ENCODE data around the gene BFAR.

BFAR gene, protein sequence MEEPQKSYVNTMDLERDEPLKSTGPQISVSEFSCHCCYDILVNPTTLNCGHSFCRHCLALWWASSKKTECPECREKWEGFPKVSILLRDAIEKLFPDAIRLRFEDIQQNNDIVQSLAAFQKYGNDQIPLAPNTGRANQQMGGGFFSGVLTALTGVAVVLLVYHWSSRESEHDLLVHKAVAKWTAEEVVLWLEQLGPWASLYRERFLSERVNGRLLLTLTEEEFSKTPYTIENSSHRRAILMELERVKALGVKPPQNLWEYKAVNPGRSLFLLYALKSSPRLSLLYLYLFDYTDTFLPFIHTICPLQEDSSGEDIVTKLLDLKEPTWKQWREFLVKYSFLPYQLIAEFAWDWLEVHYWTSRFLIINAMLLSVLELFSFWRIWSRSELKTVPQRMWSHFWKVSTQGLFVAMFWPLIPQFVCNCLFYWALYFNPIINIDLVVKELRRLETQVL

DNA sequence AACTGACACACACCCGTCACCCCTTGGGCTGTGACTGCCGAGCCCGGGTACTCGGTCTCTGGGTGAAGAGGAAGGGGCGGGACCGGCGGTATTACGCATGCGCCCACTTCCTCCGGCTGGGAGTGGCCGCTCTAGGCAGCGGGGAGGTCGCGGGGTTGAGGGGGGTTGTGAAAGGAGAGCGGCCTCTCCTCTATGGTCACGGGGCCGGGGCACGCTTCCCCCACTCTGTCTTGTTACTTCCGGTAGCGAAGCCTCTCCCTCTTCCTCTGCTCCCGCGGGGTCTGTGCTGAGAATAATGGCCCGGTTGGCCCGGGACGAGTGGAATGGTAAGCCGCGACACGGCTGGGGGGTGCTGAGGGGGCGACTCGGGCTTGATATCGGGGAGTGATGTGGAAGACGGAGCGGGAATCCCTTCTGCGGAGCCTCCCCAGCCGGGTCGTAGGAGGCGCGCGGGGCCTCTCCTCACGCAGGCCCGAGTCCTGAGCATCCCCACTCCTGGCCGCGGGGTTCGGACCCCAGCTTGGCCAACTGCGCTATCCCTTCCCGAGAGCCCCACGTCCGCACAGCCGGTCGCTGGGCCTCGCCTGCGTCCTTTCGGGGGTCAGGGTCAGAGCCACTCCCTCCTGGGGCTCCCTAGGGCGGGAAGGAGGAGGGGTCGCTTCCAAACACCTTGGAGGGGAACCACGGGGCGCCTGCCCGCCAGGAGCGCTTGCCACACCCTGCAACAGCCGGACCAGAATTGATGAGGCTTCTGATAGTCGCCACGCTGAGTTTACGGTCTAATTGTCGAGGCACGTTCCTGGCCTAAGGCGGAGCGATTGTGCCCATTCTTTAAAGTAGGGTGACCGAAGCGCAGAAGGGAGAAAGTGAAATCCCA is at the start of gene BFAR:
TSS of gene BFAR (plus strand) at position 259 of the 877 bp plus-strand sequence. CDS start 11,396 bp downstream, outside the sequence.
- H3K4me3 ChIP-seq (ENCODE audit: control insufficient read depth, low read depth, low read length), result peak within 1 kb of the TSS; percentile 93
- TF ChIP-seq, protein P1, sequence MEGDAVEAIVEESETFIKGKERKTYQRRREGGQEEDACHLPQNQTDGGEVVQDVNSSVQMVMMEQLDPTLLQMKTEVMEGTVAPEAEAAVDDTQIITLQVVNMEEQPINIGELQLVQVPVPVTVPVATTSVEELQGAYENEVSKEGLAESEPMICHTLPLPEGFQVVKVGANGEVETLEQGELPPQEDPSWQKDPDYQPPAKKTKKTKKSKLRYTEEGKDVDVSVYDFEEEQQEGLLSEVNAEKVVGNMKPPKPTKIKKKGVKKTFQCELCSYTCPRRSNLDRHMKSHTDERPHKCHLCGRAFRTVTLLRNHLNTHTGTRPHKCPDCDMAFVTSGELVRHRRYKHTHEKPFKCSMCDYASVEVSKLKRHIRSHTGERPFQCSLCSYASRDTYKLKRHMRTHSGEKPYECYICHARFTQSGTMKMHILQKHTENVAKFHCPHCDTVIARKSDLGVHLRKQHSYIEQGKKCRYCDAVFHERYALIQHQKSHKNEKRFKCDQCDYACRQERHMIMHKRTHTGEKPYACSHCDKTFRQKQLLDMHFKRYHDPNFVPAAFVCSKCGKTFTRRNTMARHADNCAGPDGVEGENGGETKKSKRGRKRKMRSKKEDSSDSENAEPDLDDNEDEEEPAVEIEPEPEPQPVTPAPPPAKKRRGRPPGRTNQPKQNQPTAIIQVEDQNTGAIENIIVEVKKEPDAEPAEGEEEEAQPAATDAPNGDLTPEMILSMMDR (conservative IDR thresholded peaks at IDR 0.05; ENCODE audit: control insufficient read depth, insufficient read depth, low read depth, low read length), result no peak
- DNase-seq (ENCODE audit: low read depth), result peak; percentile 95

DNA sequence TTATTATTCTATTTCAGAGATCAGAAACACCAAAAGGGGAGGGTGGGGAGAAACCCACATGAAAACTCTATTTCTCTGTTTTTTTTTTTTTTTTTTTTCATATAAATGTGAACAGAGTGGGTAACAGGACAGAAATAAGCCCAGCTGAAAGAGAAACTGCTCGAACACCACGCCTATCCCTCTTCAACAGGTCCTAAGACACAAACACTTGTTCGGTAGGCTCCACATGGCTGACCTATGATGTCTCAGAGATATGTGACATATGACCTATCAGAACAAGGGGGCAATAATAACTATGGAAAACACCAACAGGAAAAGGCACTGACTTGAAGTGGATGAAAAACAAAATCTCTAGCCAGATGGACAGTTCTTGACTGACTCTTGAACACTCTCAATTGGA is 47.5 kb upstream of the BFAR start:
- no peak for DNase-seq (ENCODE audit: low read depth)
- TF ChIP-seq, protein P1 (conservative IDR thresholded peaks at IDR 0.05; ENCODE audit: control insufficient read depth, insufficient read depth, low read depth, low read length), result no peak
- H3K4me3 ChIP-seq (ENCODE audit: control insufficient read depth, low read depth, low read length), result no peak overlapping the region

DNA sequence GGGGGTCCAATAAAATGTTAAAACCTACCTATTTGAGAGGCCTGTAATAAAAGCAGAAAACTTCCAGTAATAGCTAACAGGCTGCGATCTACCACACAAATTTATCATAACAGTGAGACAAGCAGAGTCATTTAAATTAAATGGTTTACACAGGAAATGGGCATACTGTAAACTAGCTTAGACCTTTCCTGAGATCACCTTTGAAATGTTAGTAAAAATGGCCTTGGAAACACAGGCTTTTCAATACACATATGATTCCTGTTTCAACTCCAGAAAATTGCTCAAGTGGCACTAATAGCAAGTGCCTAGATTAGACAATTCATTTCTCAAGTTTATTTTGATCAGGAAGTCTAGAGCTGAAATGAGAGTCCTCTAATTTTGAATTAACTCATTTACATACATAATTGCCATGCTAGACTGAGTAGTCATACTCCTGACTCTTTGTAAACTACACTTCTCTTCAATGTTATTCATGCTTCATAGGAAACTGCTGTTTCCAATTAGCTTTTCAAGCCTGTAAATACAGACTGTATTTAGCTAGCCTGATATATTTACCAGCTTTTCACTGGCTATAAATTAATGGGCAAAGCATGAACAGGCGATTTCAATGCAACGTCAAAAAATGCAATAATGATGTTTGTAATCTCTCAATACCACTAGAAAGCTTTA is 46.0 kb upstream of the BFAR start:
- TF ChIP-seq, protein P1 (conservative IDR thresholded peaks at IDR 0.05; ENCODE audit: control insufficient read depth, insufficient read depth, low read depth, low read length), result no peak
- no peak overlapping the region for H3K4me3 ChIP-seq (ENCODE audit: control insufficient read depth, low read depth, low read length)
- no peak for DNase-seq (ENCODE audit: low read depth)

DNA sequence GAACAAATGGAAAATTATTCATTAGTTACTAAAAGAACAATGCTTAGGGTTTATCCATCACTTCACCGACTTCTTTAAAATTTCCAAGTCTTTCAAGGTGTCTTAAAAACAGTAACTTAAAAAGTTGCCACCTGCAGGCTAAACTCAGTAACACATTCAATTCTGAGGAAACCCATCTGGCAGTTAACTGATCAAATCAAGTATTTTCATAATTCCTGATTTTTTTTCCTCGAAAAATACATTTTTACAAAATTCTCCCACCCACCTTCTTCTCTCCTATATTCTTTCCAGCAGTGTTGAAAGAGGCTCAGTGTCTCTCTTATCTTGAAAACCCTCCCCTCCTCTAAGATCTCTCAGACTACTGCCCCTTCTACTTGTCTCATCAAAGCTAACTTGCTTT is 32.6 kb upstream of the BFAR start:
- DNase-seq (ENCODE audit: low read depth), result peak; percentile 45
- no peak overlapping the region for H3K4me3 ChIP-seq (ENCODE audit: control insufficient read depth, low read depth, low read length)
- TF ChIP-seq, protein P1 (conservative IDR thresholded peaks at IDR 0.05; ENCODE audit: control insufficient read depth, insufficient read depth, low read depth, low read length), result peak; percentile 44

DNA sequence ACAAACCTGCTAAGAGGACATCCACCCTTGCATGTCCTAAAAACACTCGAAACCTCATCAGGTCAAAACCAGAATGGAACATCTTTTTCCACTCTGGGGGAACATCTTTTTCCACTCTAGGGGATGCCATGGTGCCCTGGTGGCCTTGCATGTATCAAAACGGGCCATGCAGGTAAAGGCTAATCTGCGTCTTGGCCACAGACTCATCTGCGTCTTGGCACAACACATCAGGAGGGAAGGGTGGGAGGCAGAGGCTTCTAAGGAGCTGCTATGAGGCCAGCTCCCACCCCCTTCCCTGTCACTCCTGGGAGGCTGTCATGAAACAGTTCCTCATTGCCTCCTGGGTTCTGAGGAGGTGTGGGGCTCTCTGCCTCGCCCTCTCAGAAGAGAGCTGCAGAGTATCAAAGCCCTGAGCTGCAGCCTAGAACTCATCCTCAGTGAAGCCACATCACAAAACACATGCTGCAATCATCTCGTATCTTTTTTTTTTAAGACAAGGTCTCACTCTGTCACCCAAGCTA is 30.2 kb upstream of the BFAR start:
- no peak for DNase-seq (ENCODE audit: low read depth)
- TF ChIP-seq, protein P1 (conservative IDR thresholded peaks at IDR 0.05; ENCODE audit: control insufficient read depth, insufficient read depth, low read depth, low read length), result no peak
- no peak overlapping the region for H3K4me3 ChIP-seq (ENCODE audit: control insufficient read depth, low read depth, low read length)

DNA sequence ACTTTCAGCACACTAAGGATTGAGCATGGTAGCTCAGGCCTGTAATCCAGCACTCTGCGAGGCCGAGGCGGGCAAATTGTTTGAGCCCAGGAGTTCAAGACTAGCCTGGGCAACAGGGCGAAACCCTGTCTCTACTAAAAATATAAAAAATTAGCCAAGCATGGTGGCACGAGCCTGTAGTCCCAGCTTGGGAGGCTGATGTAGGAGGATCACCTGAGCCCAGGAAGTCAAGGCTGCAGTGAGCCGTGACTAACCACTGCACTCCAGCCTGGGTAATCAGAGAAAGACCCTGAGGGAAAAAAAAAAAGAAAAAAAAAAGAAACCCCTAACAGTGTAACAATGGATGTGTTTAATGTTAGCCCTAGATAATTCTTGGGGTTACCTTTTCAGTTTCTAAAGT is 26.6 kb upstream of the BFAR start:
- DNase-seq (ENCODE audit: low read depth), result no peak
- TF ChIP-seq, protein P1 (conservative IDR thresholded peaks at IDR 0.05; ENCODE audit: control insufficient read depth, insufficient read depth, low read depth, low read length), result no peak
- H3K4me3 ChIP-seq (ENCODE audit: control insufficient read depth, low read depth, low read length), result no peak overlapping the region
